KMS-11 (cell line): ENCODE results near the gene DNM3.

ENCODE experiments used
- H2AFZ ChIP-seq: fragments of 200-600 bp; sonication (generic); 2 replicates; pipeline ENCODE4 v1.6.1; 2016; ENCODE audit warnings: antibody characterized with exemption, mixed run types, low read depth
- H3K27ac ChIP-seq: fragments of 200-600 bp; sonication (generic); 2 replicates; pipeline ENCODE4 v1.6.1; 2016; ENCODE audit warnings: mild to moderate bottlenecking, mixed run types
- H3K27me3 ChIP-seq: fragments of 200-600 bp; sonication (generic); 2 replicates; pipeline ENCODE4 v1.6.1; 2017; ENCODE audit warnings: mild to moderate bottlenecking, low read depth, mixed run types, moderate library complexity; ENCODE audit not compliant: insufficient read depth
- H3K36me3 ChIP-seq: fragments of 200-600 bp; sonication (generic); 2 replicates; pipeline ENCODE4 v1.6.1; 2017; ENCODE audit warnings: mild to moderate bottlenecking, mixed run types; ENCODE audit not compliant: insufficient read depth
- H3K4me1 ChIP-seq: fragments of 200-600 bp; sonication (generic); 2 replicates; pipeline ENCODE4 v1.6.1; 2016; ENCODE audit warnings: mild to moderate bottlenecking, low read depth, mixed run types; ENCODE audit not compliant: poor library complexity, severe bottlenecking
- H3K4me2 ChIP-seq: fragments of 200-600 bp; sonication (generic); 2 replicates; pipeline ENCODE4 v1.7.0; 2016; ENCODE audit warnings: mild to moderate bottlenecking, mixed run types
- H3K4me3 ChIP-seq: fragments of 200-600 bp; sonication (generic); IDR thresholded peaks from 2 replicates; pipeline ENCODE4 v1.6.1; 2017; ENCODE audit warnings: low read depth, low read length, mixed read lengths; ENCODE audit not compliant: insufficient read depth
- H3K79me2 ChIP-seq: fragments of 200-600 bp; sonication (generic); 2 replicates; pipeline ENCODE4 v1.6.1; 2016; ENCODE audit warnings: low read depth, mixed run types; ENCODE audit not compliant: insufficient read depth
- H3K9ac ChIP-seq: fragments of 200-600 bp; sonication (generic); 2 replicates; pipeline ENCODE4 v1.6.1; 2016; ENCODE audit warnings: mild to moderate bottlenecking, mixed run types
- H4K20me1 ChIP-seq: fragments of 200-600 bp; sonication (generic); 2 replicates; pipeline ENCODE4 v1.6.1; 2016; ENCODE audit warnings: mild to moderate bottlenecking, mixed run types; ENCODE audit not compliant: insufficient read depth
- CTCF ChIP-seq: fragments of 200-600 bp; sonication (generic); conservative IDR thresholded peaks from 2 replicates; pipeline ENCODE4 v1.6.1; 2017; ENCODE audit warnings: low read depth, mild to moderate bottlenecking, antibody characterized with exemption, low read length, moderate library complexity, mixed read lengths

DNM3 gene

GRCh38 chr1:172411791-172412338 is 570.6 kb downstream of the DNM3 start:
- H3K4me1 ChIP-seq, result no peaks in the 10 kb centered on the region
- no peaks in the 10 kb centered on the region for H3K27me3 ChIP-seq
- H3K4me3 ChIP-seq, result no peak overlapping the region
- H3K4me2 ChIP-seq, result no peak overlapping the region
- no peaks in the 10 kb centered on the region for H3K79me2 ChIP-seq
- H3K27ac ChIP-seq, result no peak overlapping the region
- no peak overlapping the region for H2AFZ ChIP-seq
- no peaks in the 10 kb centered on the region for H4K20me1 ChIP-seq
- no peaks in the 10 kb centered on the region for H3K36me3 ChIP-seq
- H3K9ac ChIP-seq, result no peak overlapping the region
- no peak for TF ChIP-seq CTCF

DNA sequence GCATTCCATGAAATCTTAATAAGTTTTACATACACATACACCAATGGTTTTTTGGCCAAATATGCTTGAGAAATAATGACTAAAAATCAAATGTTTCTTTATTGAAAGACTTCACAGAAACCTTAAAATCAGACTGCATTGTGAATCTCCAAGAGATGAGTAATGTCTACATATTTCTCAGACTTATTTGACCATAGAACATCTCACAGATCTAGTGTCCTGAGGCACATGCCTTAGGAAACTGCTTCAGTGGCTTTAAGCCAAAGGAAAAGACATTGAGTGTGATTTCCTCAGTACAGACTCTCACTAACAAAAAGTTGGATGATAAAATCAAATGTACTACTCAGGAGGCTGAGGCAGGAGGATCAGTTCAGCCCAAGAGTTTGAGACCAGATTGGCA is 573.0 kb downstream of the DNM3 start:
- no peaks in the 10 kb centered on the region for H4K20me1 ChIP-seq
- no peak overlapping the region for H3K4me2 ChIP-seq
- no peak overlapping the region for H3K4me3 ChIP-seq
- H3K36me3 ChIP-seq, result no peaks in the 10 kb centered on the region
- H3K4me1 ChIP-seq, result no peaks in the 10 kb centered on the region
- H3K27ac ChIP-seq, result no peak overlapping the region
- no peaks in the 10 kb centered on the region for H3K79me2 ChIP-seq
- no peak for TF ChIP-seq CTCF
- no peak overlapping the region for H2AFZ ChIP-seq
- no peak overlapping the region for H3K9ac ChIP-seq
- H3K27me3 ChIP-seq, result no peaks in the 10 kb centered on the region

DNA sequence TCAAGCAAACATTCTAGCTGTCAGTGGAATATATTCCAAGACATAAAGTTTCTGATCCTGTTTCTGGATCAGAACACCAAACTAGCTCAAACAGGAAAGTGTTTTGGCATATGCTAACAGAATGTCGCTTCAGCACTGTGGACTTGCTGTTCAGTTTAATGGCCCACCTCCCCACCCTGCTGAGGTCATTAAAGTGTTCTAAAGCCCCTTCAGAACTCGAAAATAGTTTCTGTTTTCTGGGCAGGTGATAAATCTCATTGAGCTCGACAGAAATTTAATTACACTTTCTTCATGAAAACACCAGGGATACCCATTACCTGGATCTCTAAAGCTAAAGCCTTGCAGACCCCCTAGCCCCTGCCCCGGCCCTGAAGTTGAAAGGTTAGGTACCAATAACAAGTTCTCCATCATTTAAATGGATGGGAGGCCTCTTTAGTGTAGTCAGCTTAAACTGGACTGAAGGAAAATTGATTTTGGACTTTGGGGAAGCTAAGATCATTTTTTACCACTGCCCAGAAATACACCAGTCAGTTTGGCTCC is 575.3 kb downstream of the DNM3 start:
- no peak overlapping the region for H2AFZ ChIP-seq
- H3K36me3 ChIP-seq, result no peaks in the 10 kb centered on the region
- H3K4me3 ChIP-seq, result no peak overlapping the region
- H3K79me2 ChIP-seq, result no peaks in the 10 kb centered on the region
- H3K27ac ChIP-seq, result no peak overlapping the region
- no peaks in the 10 kb centered on the region for H4K20me1 ChIP-seq
- no peaks in the 10 kb centered on the region for H3K4me1 ChIP-seq
- H3K4me2 ChIP-seq, result no peak overlapping the region
- no peak for TF ChIP-seq CTCF
- H3K27me3 ChIP-seq, result no peaks in the 10 kb centered on the region
- H3K9ac ChIP-seq, result no peak overlapping the region

DNA sequence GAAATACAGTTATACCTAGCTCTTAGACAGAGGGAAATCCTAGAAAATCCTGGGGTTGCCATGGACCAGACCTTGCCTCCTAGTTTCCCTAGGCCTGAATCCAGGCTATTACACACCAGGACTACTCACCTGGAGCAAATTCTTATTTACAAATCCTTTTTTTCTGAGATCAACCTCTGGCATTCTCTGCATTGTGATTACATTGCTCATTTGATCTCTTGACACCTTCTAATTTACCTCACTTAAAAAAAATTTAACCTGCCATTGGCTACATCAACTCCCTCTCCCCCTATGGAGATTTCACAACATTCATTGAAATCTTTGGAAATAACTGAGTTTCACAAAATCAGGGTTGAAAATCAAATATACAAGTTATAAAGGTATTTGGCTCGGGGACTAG is 576.3 kb downstream of the DNM3 start:
- Histone ChIP-seq H3K36me3 (no peaks in the 10 kb centered on the region), H3K27me3 (no peaks in the 10 kb centered on the region), H3K9ac (no peak overlapping the region), H3K4me3 (no peak overlapping the region), H2AFZ (no peak overlapping the region), H3K4me1 (no peaks in the 10 kb centered on the region), H3K27ac (no peak overlapping the region), H3K79me2 (no peaks in the 10 kb centered on the region), H4K20me1 (no peaks in the 10 kb centered on the region), H3K4me2 (no peak overlapping the region)
- TF ChIP-seq CTCF, result no peak
